ENCODE measurements around the gene RSL1D1. TPM values are rescaled to one million over a fixed set of nuclear protein-coding genes. Genes with fewer than 3 reads are reported as not detected.
A peak's percentile ranks its signal among the peaks of the same experiment; 100 is the strongest.

Gene RSL1D1
- polyA plus RNA-seq (2013, experiment 1 of 2) = 202 TPM
- polyA plus RNA-seq (2013, experiment 2 of 2) = 204 TPM

- Histone ChIP-seq H2AFZ (ENCODE audit: low read length) (peak within 1 kb of the TSS; percentile 91), H3K27me3 (ENCODE audit: control insufficient read depth in 3 of 3, insufficient read depth in 3 of 3, low read depth in 1 of 3, low read length in 3 of 3) (no peaks in the 10 kb centered on the region), H3K4me2 (ENCODE audit: insufficient read depth, low read length, poor library complexity, severe bottlenecking) (peak within 1 kb of the TSS; percentile 63), H2BK15ac (ENCODE audit: low read length) (no peak within 1 kb of the TSS), H2BK12ac (ENCODE audit: low read length) (no peak within 1 kb of the TSS), H3K4me1 (ENCODE audit: control insufficient read depth in 2 of 2, insufficient read depth in 1 of 2, low read depth in 1 of 2, low read length in 2 of 2) (peaks cover 2 to 8% of the 10 kb centered on the region in 2 donors), H3K18ac (ENCODE audit: low read length) (peak within 1 kb of the TSS; percentile 94), H3K4me3 (ENCODE audit: low read length in 2 of 2) (peak within 1 kb of the TSS; percentile 87 to 99), H2AK5ac (ENCODE audit: low read depth, low read length) (no peak within 1 kb of the TSS), H3K9me3 (replicated peaks in 1 of 2; ENCODE audit: control insufficient read depth in 2 of 2, insufficient read depth in 1 of 2, low read depth in 1 of 2, low read length in 2 of 2) (no peaks in the 10 kb centered on the region), H3K9ac (ENCODE audit: low read depth, low read length, poor library complexity) (peak within 1 kb of the TSS; percentile 90), H3K27ac (replicated peaks; ENCODE audit: low read length) (peak within 1 kb of the TSS; percentile 43), H3K4ac (ENCODE audit: low read length) (no peak within 1 kb of the TSS), H4K8ac (ENCODE audit: low read depth, low read length) (peak within 1 kb of the TSS; percentile 97), H3K36me3 (replicated peaks in 1 of 2; ENCODE audit: control insufficient read depth in 2 of 2, insufficient read depth in 2 of 2, low read length in 2 of 2) (peaks cover 10 to 48% of the 10 kb centered on the region in 2 donors), H3K23ac (ENCODE audit: low read depth, low read length, poor library complexity) (peak within 1 kb of the TSS; percentile 95), H3K14ac (ENCODE audit: low read length) (no peak within 1 kb of the TSS), H2BK5ac (ENCODE audit: low read length) (peak within 1 kb of the TSS; percentile 10), H2BK120ac (ENCODE audit: low read depth, low read length) (no peak within 1 kb of the TSS), H3K79me1 (ENCODE audit: low read depth, low read length) (peaks cover 13% of the 10 kb centered on the region), H4K91ac (ENCODE audit: low read depth, low read length, poor library complexity) (no peak within 1 kb of the TSS)
- DNase-seq (ENCODE audit: low spot score) = peak; percentile 94
- WGBS, 2 donors (ENCODE audit: extremely low coverage in 2 of 2, insufficient read length in 2 of 2, insufficient replicate concordance in 1 of 2) = no CpG with 5 or more reads among the region's 57 CpGs
These were observed at the start of gene RSL1D1 for GRCh38 chr16:11851294-11852091. TSS of gene RSL1D1 (minus strand) at chr16:11851542. CDS start at chr16:11851512, 30 bp downstream.

GRCh38 chr16:11901091-11901490, 49.7 kb upstream of the RSL1D1 start:
- Histone ChIP-seq H2BK12ac (ENCODE audit: low read length) (no peak overlapping the region), H3K9ac (ENCODE audit: low read depth, low read length, poor library complexity) (no peak overlapping the region), H3K4ac (ENCODE audit: low read length) (no peak overlapping the region), H3K79me1 (ENCODE audit: low read depth, low read length) (peaks cover 15% of the 10 kb centered on the region), H2AK5ac (ENCODE audit: low read depth, low read length) (no peak overlapping the region), H4K8ac (ENCODE audit: low read depth, low read length) (no peak overlapping the region), H3K4me2 (ENCODE audit: insufficient read depth, low read length, poor library complexity, severe bottlenecking) (no peak overlapping the region), H3K4me3 (ENCODE audit: low read length in 2 of 2) (no peak overlapping the region), H3K27me3 (ENCODE audit: control insufficient read depth in 3 of 3, insufficient read depth in 3 of 3, low read depth in 1 of 3, low read length in 3 of 3) (no peaks in the 10 kb centered on the region), H2BK120ac (ENCODE audit: low read depth, low read length) (no peak overlapping the region), H3K23ac (ENCODE audit: low read depth, low read length, poor library complexity) (no peak overlapping the region), H3K36me3 (replicated peaks in 1 of 2; ENCODE audit: control insufficient read depth in 2 of 2, insufficient read depth in 2 of 2, low read length in 2 of 2) (peaks cover 6 to 57% of the 10 kb centered on the region in 2 donors), H3K4me1 (ENCODE audit: control insufficient read depth in 2 of 2, insufficient read depth in 1 of 2, low read depth in 1 of 2, low read length in 2 of 2) (no peaks in the 10 kb centered on the region), H2AFZ (ENCODE audit: low read length) (no peak overlapping the region), H2BK5ac (ENCODE audit: low read length) (no peak overlapping the region), H3K27ac (replicated peaks; ENCODE audit: low read length) (no peak overlapping the region), H4K91ac (ENCODE audit: low read depth, low read length, poor library complexity) (no peak overlapping the region), H3K14ac (ENCODE audit: low read length) (no peak overlapping the region), H3K18ac (ENCODE audit: low read length) (no peak overlapping the region), H3K9me3 (replicated peaks in 1 of 2; ENCODE audit: control insufficient read depth in 2 of 2, insufficient read depth in 1 of 2, low read depth in 1 of 2, low read length in 2 of 2) (no peaks in the 10 kb centered on the region), H2BK15ac (ENCODE audit: low read length) (no peak overlapping the region)
- WGBS, 2 donors (ENCODE audit: extremely low coverage in 2 of 2, insufficient read length in 2 of 2, insufficient replicate concordance in 1 of 2) = no CpG with 5 or more reads among the region's 3 CpGs
- DNase-seq (ENCODE audit: low spot score) = no peak

- H3K4me2 ChIP-seq (ENCODE audit: insufficient read depth, low read length, poor library complexity, severe bottlenecking) = no peak overlapping the region
- no peak overlapping the region for H2AFZ ChIP-seq (ENCODE audit: low read length)
- H3K4ac ChIP-seq (ENCODE audit: low read length) = no peak overlapping the region
- H3K36me3 ChIP-seq (replicated peaks in 1 of 2; ENCODE audit: control insufficient read depth in 2 of 2, insufficient read depth in 2 of 2, low read length in 2 of 2) = peaks cover 15 to 71% of the 10 kb centered on the region in 2 donors
- H3K4me1 ChIP-seq (ENCODE audit: control insufficient read depth in 2 of 2, insufficient read depth in 1 of 2, low read depth in 1 of 2, low read length in 2 of 2) = no peaks in the 10 kb centered on the region
- DNase-seq (ENCODE audit: low spot score) = no peak
- no peak overlapping the region for H2AK5ac ChIP-seq (ENCODE audit: low read depth, low read length)
- WGBS, 2 donors (ENCODE audit: extremely low coverage in 2 of 2, insufficient read length in 2 of 2, insufficient replicate concordance in 1 of 2) = no CpG with 5 or more reads among the region's 5 CpGs
- no peaks in the 10 kb centered on the region for H3K9me3 ChIP-seq (replicated peaks in 1 of 2; ENCODE audit: control insufficient read depth in 2 of 2, insufficient read depth in 1 of 2, low read depth in 1 of 2, low read length in 2 of 2)
- peaks cover 10% of the 10 kb centered on the region for H3K79me1 ChIP-seq (ENCODE audit: low read depth, low read length)
- no peak overlapping the region for H3K4me3 ChIP-seq (ENCODE audit: low read length in 2 of 2)
- H4K91ac ChIP-seq (ENCODE audit: low read depth, low read length, poor library complexity) = no peak overlapping the region
- no peak overlapping the region for H3K9ac ChIP-seq (ENCODE audit: low read depth, low read length, poor library complexity)
- H3K23ac ChIP-seq (ENCODE audit: low read depth, low read length, poor library complexity) = no peak overlapping the region
- H3K14ac ChIP-seq (ENCODE audit: low read length) = no peak overlapping the region
- no peak overlapping the region for H2BK12ac ChIP-seq (ENCODE audit: low read length)
- no peak overlapping the region for H3K18ac ChIP-seq (ENCODE audit: low read length)
- H2BK5ac ChIP-seq (ENCODE audit: low read length) = no peak overlapping the region
- no peak overlapping the region for H2BK120ac ChIP-seq (ENCODE audit: low read depth, low read length)
- no peak overlapping the region for H3K27ac ChIP-seq (replicated peaks; ENCODE audit: low read length)
- H3K27me3 ChIP-seq (ENCODE audit: control insufficient read depth in 3 of 3, insufficient read depth in 3 of 3, low read depth in 1 of 3, low read length in 3 of 3) = no peaks in the 10 kb centered on the region
- H2BK15ac ChIP-seq (ENCODE audit: low read length) = no peak overlapping the region
- no peak overlapping the region for H4K8ac ChIP-seq (ENCODE audit: low read depth, low read length)
These were observed 45.3 kb upstream of the RSL1D1 start for GRCh38 chr16:11896486-11897176.

- no CpG with 5 or more reads among the region's 2 CpGs for WGBS, 2 donors (ENCODE audit: extremely low coverage in 2 of 2, insufficient read length in 2 of 2, insufficient replicate concordance in 1 of 2)
These were observed 42.2 kb upstream of the RSL1D1 start for GRCh38 chr16:11893571-11893970.

More at GRCh38 chr16:11893571-11893970, 42.2 kb upstream of the RSL1D1 start:
- Histone ChIP-seq H3K14ac (ENCODE audit: low read length) (no peak overlapping the region), H4K8ac (ENCODE audit: low read depth, low read length) (no peak overlapping the region), H4K91ac (ENCODE audit: low read depth, low read length, poor library complexity) (no peak overlapping the region), H2AK5ac (ENCODE audit: low read depth, low read length) (no peak overlapping the region), H2BK15ac (ENCODE audit: low read length) (no peak overlapping the region), H3K79me1 (ENCODE audit: low read depth, low read length) (no peaks in the 10 kb centered on the region), H2BK12ac (ENCODE audit: low read length) (no peak overlapping the region), H3K4ac (ENCODE audit: low read length) (no peak overlapping the region), H3K18ac (ENCODE audit: low read length) (no peak overlapping the region), H3K27ac (replicated peaks; ENCODE audit: low read length) (no peak overlapping the region), H3K4me2 (ENCODE audit: insufficient read depth, low read length, poor library complexity, severe bottlenecking) (no peak overlapping the region), H3K4me1 (ENCODE audit: control insufficient read depth in 2 of 2, insufficient read depth in 1 of 2, low read depth in 1 of 2, low read length in 2 of 2) (no peaks in the 10 kb centered on the region), H3K23ac (ENCODE audit: low read depth, low read length, poor library complexity) (no peak overlapping the region), H3K9ac (ENCODE audit: low read depth, low read length, poor library complexity) (no peak overlapping the region), H3K27me3 (ENCODE audit: control insufficient read depth in 3 of 3, insufficient read depth in 3 of 3, low read depth in 1 of 3, low read length in 3 of 3) (no peaks in the 10 kb centered on the region), H3K4me3 (ENCODE audit: low read length in 2 of 2) (no peak overlapping the region), H3K36me3 (replicated peaks in 1 of 2; ENCODE audit: control insufficient read depth in 2 of 2, insufficient read depth in 2 of 2, low read length in 2 of 2) (peaks cover 8 to 78% of the 10 kb centered on the region in 2 donors), H3K9me3 (replicated peaks in 1 of 2; ENCODE audit: control insufficient read depth in 2 of 2, insufficient read depth in 1 of 2, low read depth in 1 of 2, low read length in 2 of 2) (no peaks in the 10 kb centered on the region), H2BK120ac (ENCODE audit: low read depth, low read length) (no peak overlapping the region), H2BK5ac (ENCODE audit: low read length) (no peak overlapping the region), H2AFZ (ENCODE audit: low read length) (no peak overlapping the region)
- DNase-seq (ENCODE audit: low spot score) = no peak

All from neuronal stem cell (in vitro differentiated cells).